ENCODE measurements around the gene LY6G5C.

DNA sequence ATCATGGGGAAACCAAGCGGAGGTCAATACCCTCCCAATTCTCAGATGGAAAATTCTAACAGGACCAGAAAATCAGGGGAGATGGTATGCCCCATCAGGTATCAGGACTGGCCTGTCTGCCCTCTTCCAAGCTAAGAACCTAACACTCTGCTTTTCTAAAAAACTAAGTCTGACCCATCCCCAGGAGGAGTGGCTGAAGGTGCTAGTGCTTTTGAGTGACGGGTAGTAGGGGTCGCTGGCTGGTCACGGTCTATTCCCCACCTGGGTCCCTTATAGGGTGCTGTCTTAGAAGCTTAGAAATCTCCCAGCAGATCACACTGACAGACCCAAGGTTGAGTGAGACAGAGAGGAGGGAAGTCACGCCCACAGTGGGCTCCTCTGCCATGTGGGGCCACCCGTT, 12.7 kb upstream of the LY6G5C start:
- no peak for TF ChIP-seq EZH2 (IDR thresholded peaks at IDR 0.05; ENCODE audit: insufficient read depth, poor library complexity, severe bottlenecking)
- no peak for TF ChIP-seq EZH2phosphoT487 (IDR thresholded peaks at IDR 0.05; ENCODE audit: insufficient read depth, low read depth)
